IMR-90 (cell line): ENCODE results near the gene DLD. TPM values are rescaled to one million over a fixed set of nuclear protein-coding genes. Genes with fewer than 3 reads are reported as not detected.

Source experiments
- ATAC-seq: fragments of 200-7000 bp; cut with Tn5 transposase; 2 replicates; pipeline ENCODE4 v1.9.1; 2020; ENCODE audit warnings: low read depth, mild to moderate bottlenecking, moderate library complexity
- BruUV-seq: library from RNA; stranded (reverse); fragments of 400-500 nt; replicated peaks from 2 replicates; lab custom pipeline; 2021; lab: Mats Ljungman, UMichigan
- CTCF ChIA-PET: fragments of 300-600 bp; formaldehyde crosslinking; extraction: SDS; loops from one replicate; lab custom pipeline; 2021; ENCODE audit warnings: antibody characterized with exemption; lab: Yijun Ruan, JAX
- POLR2A ChIA-PET: fragments of 300-600 bp; sonication (Branson Sonifier 250); formaldehyde crosslinking; loops from one replicate; lab custom pipeline; 2022; ENCODE audit warnings: antibody characterized with exemption; ENCODE audit not compliant: unreplicated experiment; lab: Charles Lee
- DNase-seq: peaks from one replicate; pipeline ENCODE4 v3.0.0; 2013
- H2AFZ ChIP-seq: replicated peaks from 2 replicates; pipeline ENCODE3; 2013; ENCODE audit warnings: low read length, mild to moderate bottlenecking; ENCODE audit not compliant: poor library complexity
- H2AK5ac ChIP-seq: 2 replicates; pipeline ENCODE4 v1.6.1; 2013; ENCODE audit warnings: low read depth, low read length, inconsistent platforms
- H2AK9ac ChIP-seq: replicated peaks from 2 replicates; pipeline ENCODE3; 2013; ENCODE audit warnings: mild to moderate bottlenecking, low read depth, low read length, moderate library complexity; ENCODE audit not compliant: poor library complexity
- H2BK120ac ChIP-seq: 2 replicates; pipeline ENCODE4 v1.6.1; 2013; ENCODE audit warnings: low read depth, low read length, inconsistent platforms
- H2BK15ac ChIP-seq: 3 replicates; pipeline ENCODE4 v1.6.1; 2013; ENCODE audit warnings: low read depth, low read length, inconsistent platforms
- H2BK20ac ChIP-seq: 2 replicates; pipeline ENCODE4 v1.6.1; 2013; ENCODE audit warnings: low read depth, mild to moderate bottlenecking, inconsistent platforms, low read length, moderate library complexity
- H2BK5ac ChIP-seq: 2 replicates; pipeline ENCODE4 v1.6.1; 2013; ENCODE audit warnings: mild to moderate bottlenecking, low read depth, low read length, inconsistent platforms; ENCODE audit not compliant: poor library complexity, severe bottlenecking
- H3K14ac ChIP-seq: replicated peaks from 2 replicates; pipeline ENCODE4 v1.6.1; 2013; ENCODE audit warnings: low read depth, low read length, inconsistent platforms
- H3K18ac ChIP-seq: 2 replicates; pipeline ENCODE4 v1.6.1; 2013; ENCODE audit warnings: low read depth, low read length, control low read depth
- H3K23ac ChIP-seq: 2 replicates; pipeline ENCODE4 v1.6.1; 2013; ENCODE audit warnings: low read depth, low read length, inconsistent platforms
- H3K27ac ChIP-seq: 2 replicates; pipeline ENCODE4 v1.5.1; 2013; ENCODE audit warnings: mild to moderate bottlenecking, control low read depth, low read length; ENCODE audit not compliant: insufficient read depth
- H3K27me3 ChIP-seq: 2 replicates; pipeline ENCODE4 v1.6.1; 2013; ENCODE audit warnings: low read length; ENCODE audit not compliant: control insufficient read depth, insufficient read depth
- H3K36me3 ChIP-seq: 2 replicates; pipeline ENCODE4 v1.6.1; 2013; ENCODE audit warnings: low read length, mixed read lengths; ENCODE audit not compliant: control insufficient read depth, insufficient read depth
- H3K4ac ChIP-seq: 2 replicates; pipeline ENCODE4 v1.6.1; 2013; ENCODE audit warnings: low read depth, low read length, inconsistent platforms
- H3K4me1 ChIP-seq: 2 replicates; pipeline ENCODE4 v1.6.1; 2013; ENCODE audit warnings: low read length, mixed read lengths; ENCODE audit not compliant: control insufficient read depth, insufficient read depth
- H3K4me2 ChIP-seq: 2 replicates; pipeline ENCODE4 v1.6.1; 2013; ENCODE audit warnings: low read depth, mild to moderate bottlenecking, control low read depth, low read length, moderate library complexity
- H3K4me3 ChIP-seq: 2 replicates; pipeline ENCODE4 v1.5.1; 2013; ENCODE audit warnings: low read depth, mild to moderate bottlenecking, control low read depth, low read length, moderate library complexity; ENCODE audit not compliant: insufficient read depth
- H3K56ac ChIP-seq: 2 replicates; pipeline ENCODE4 v1.6.1; 2013; ENCODE audit warnings: low read length, inconsistent platforms; ENCODE audit not compliant: insufficient read depth; ENCODE audit errors: extremely low read depth
- H3K79me1 ChIP-seq, 2 experiments: 2 replicates each; pipeline ENCODE4 v1.6.1; 2013; ENCODE audit warnings: low read length in 2 of 2, inconsistent platforms in 1 of 2, low read depth in 1 of 2
- H3K9ac ChIP-seq: 2 replicates; pipeline ENCODE4 v1.6.1; 2013; ENCODE audit warnings: low read depth, low read length, control low read depth
- H3K9me1 ChIP-seq: 2 replicates; pipeline ENCODE4 v1.6.1; 2013; ENCODE audit warnings: low read length, inconsistent platforms; ENCODE audit not compliant: insufficient read depth
- H3K9me3 ChIP-seq: 2 replicates; pipeline ENCODE4 v1.6.1; 2013; ENCODE audit warnings: low read length; ENCODE audit not compliant: control insufficient read depth, insufficient read depth
- H4K20me1 ChIP-seq: 2 replicates; pipeline ENCODE4 v1.6.1; 2013; ENCODE audit warnings: low read length, inconsistent platforms; ENCODE audit not compliant: insufficient read depth
- H4K5ac ChIP-seq: 2 replicates; pipeline ENCODE4 v1.6.1; 2013; ENCODE audit warnings: mild to moderate bottlenecking, low read depth, low read length, control low read depth
- H4K8ac ChIP-seq, 2 experiments: 2 replicates each; pipeline ENCODE4 v1.6.1; 2013; ENCODE audit warnings: low read depth in 2 of 2, low read length in 2 of 2, control low read depth in 1 of 2, inconsistent platforms in 1 of 2
- H4K91ac ChIP-seq: 2 replicates; pipeline ENCODE4 v1.6.1; 2013; ENCODE audit warnings: low read depth, low read length, inconsistent platforms; ENCODE audit not compliant: insufficient read depth
- CHD1 ChIP-seq: IDR thresholded peaks from 2 replicates; pipeline ENCODE4 v1.6.1; 2012; ENCODE audit warnings: low read depth, low read length, improper control_type of control experiment
- FOS ChIP-seq: fragments of 150-350 bp; IDR thresholded peaks from 2 replicates; pipeline ENCODE4 v1.6.1; 2016; ENCODE audit warnings: low read depth, low read length
- RAD21 ChIP-seq: IDR thresholded peaks from 2 replicates; pipeline ENCODE4 v1.6.1; 2012; ENCODE audit warnings: low read length, improper control_type of control experiment
- RFX5 ChIP-seq: IDR thresholded peaks from 2 replicates; pipeline ENCODE4 v1.8.0; 2012; ENCODE audit warnings: low read depth, mild to moderate bottlenecking, low read length, moderate library complexity
- SMC3 ChIP-seq: fragments of 150-350 bp; IDR thresholded peaks from 2 replicates; pipeline ENCODE4 v1.6.1; 2016; ENCODE audit warnings: low read depth, mild to moderate bottlenecking, antibody characterized with exemption, low read length, moderate library complexity
- WGBS, 2 experiments: methylation state at CpG; one replicate each; pipeline versions ENCODE4 v1.1.5 to v1.1.7; 2013; ENCODE audit warnings: missing lambda C conversion rate in 2 of 2; ENCODE audit not compliant: insufficient read length in 1 of 2; ENCODE audit errors: extremely low coverage in 2 of 2; 5-methylcytosine and 5-hydroxymethylcytosine counted together
- dilution Hi-C: fragments of 300-500 bp; cut with HindIII; formaldehyde crosslinking; loops from one replicate; pipeline ENCODE4 v1.14.3; 2018; ENCODE audit warnings: low sequenced_read_pairs; ENCODE audit not compliant: unreplicated experiment
- in situ Hi-C: fragments of 300-500 bp; cut with MboI; formaldehyde crosslinking; loops from 3 replicates; pipeline ENCODE4 v1.14.3; 2019; ENCODE audit warnings: low sequenced_read_pairs, inconsistent platforms, mixed read lengths
- intact Hi-C: fragments of 100-400 bp; cut with micrococcal nuclease; formaldehyde crosslinking; loops from 2 replicates; pipeline ENCODE4 v1.10.0; 2022
- polyA plus RNA-seq, 3 experiments: library from polyadenylated mRNA; depleted of rRNA; stranded (reverse); fragments of >200 nt; gene quantifications; 2 replicates each; pipeline ENCODE4 v1.2.3, GENCODE V29; 2012; ENCODE audit warnings: low replicate concordance in 1 of 3
- total RNA-seq: library from RNA; depleted of rRNA; stranded (reverse); fragments of >200 nt; gene quantifications from 2 replicates; pipeline ENCODE4 v1.2.3, GENCODE V29; 2012
- TF ChIP-seq, protein P1 (sequence below): fragments of 150-350 bp; IDR thresholded peaks from 2 replicates; pipeline ENCODE4 v1.6.1; 2017; ENCODE audit warnings: mild to moderate bottlenecking, antibody characterized with exemption, low read length, low read depth

DLD gene
- total and polyA plus RNA-seq, 2 of the 4 experiments (the other 2 are of a cell fraction), result 121 to 361 TPM

- Histone ChIP-seq H2AK9ac (no peak overlapping the region), H3K4me2 (no peak overlapping the region), H2BK5ac (no peak overlapping the region), H3K27ac (no peak overlapping the region), H3K23ac (no peak overlapping the region), H2AK5ac (no peak overlapping the region), H2BK120ac (no peak overlapping the region), H2BK20ac (no peak overlapping the region), H3K18ac (no peak overlapping the region), H4K8ac (no peak overlapping the region), H4K5ac (no peak overlapping the region), H3K9me3 (no peaks in the 10 kb centered on the region), H3K4me1 (no peaks in the 10 kb centered on the region), H2AFZ (no peak overlapping the region), H3K36me3 (no peaks in the 10 kb centered on the region), H2BK15ac (no peak overlapping the region), H3K27me3 (peaks cover 8% of the 10 kb centered on the region), H3K9me1 (no peaks in the 10 kb centered on the region), H4K91ac (no peak overlapping the region), H3K56ac (no peak overlapping the region), H3K9ac (no peak overlapping the region), H3K4ac (no peak overlapping the region), H3K4me3 (no peak overlapping the region), H4K20me1 (no peaks in the 10 kb centered on the region), H3K14ac (no peak overlapping the region), H3K79me1 (no peaks in the 10 kb centered on the region)
- intact Hi-C loops, result loop anchor here (1.0 to 10.0 kb wide), 3 partner anchors 268 to 674 kb away; no protein-coding TSS in a partner anchor
- dilution Hi-C loops, result no loop called here
- TF ChIP-seq FOS (no peak), CHD1 (no peak), RAD21 (no peak), RFX5 (no peak), SMC3 (no peak)
- TF ChIP-seq, protein P1, sequence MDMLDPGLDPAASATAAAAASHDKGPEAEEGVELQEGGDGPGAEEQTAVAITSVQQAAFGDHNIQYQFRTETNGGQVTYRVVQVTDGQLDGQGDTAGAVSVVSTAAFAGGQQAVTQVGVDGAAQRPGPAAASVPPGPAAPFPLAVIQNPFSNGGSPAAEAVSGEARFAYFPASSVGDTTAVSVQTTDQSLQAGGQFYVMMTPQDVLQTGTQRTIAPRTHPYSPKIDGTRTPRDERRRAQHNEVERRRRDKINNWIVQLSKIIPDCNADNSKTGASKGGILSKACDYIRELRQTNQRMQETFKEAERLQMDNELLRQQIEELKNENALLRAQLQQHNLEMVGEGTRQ, result no peak
- no peak for DNase-seq
- in situ Hi-C loops, result loop anchor here (10.0 kb wide), 1 partner anchor 134 kb away; the partner anchor contains the start of gene CBLL1
- CTCF ChIA-PET, result interaction anchor here (0.6 to 2.3 kb wide), 5 partner anchors 11 to 1086 kb away, joined by 3 to 15 read pairs (median 3); partner anchors contain the start of gene DLD
- 100% methylated on average over 1 of the region's 3 CpGs; no CpG with 5 or more reads in 1 of the 2 experiments for WGBS, 2 experiments
- no peak for ATAC-seq
- POLR2A ChIA-PET, result no interaction called here
- BruUV-seq, result no TSS peak
These were observed 12.3 kb upstream of the DLD start for GRCh38 chr7:107878636-107879035.
